DND-41 (cell line): ENCODE measurements around the gene DNAH2.

Experiments
- ATAC-seq: fragments of 200-7000 bp; cut with Tn5 transposase; 3 replicates; pipeline ENCODE4 v1.9.1; 2021; ENCODE audit warnings: low read depth; ENCODE audit not compliant: insufficient read depth
- DNase-seq: peaks from one replicate; pipeline ENCODE4 v3.0.0-alpha.2; 2020
- H2AFZ ChIP-seq: 2 replicates; pipeline ENCODE4 v1.6.0; 2012; ENCODE audit warnings: low read depth, low read length
- H3K27ac ChIP-seq: 2 replicates; pipeline ENCODE4 v1.5.1; 2012; ENCODE audit warnings: low read length, inconsistent platforms
- H3K27me3 ChIP-seq: fragments of 200-600 bp; sonication (generic); 2 replicates; pipeline ENCODE4 v1.6.0; 2012; ENCODE audit warnings: low read length, mild to moderate bottlenecking, inconsistent platforms; ENCODE audit not compliant: insufficient read depth, poor library complexity
- H3K36me3 ChIP-seq: 2 replicates; pipeline ENCODE4 v1.5.1; 2012; ENCODE audit warnings: low read length, inconsistent platforms; ENCODE audit not compliant: insufficient read depth
- H3K4me1 ChIP-seq: 2 replicates; pipeline ENCODE4 v1.5.1; 2012; ENCODE audit warnings: mild to moderate bottlenecking, low read length; ENCODE audit not compliant: insufficient read depth
- H3K4me2 ChIP-seq: 2 replicates; pipeline ENCODE4 v1.6.0; 2012; ENCODE audit warnings: mild to moderate bottlenecking, moderate library complexity, low read length, inconsistent platforms; ENCODE audit not compliant: insufficient read depth
- H3K4me3 ChIP-seq, 2 experiments: fragments of 200-600 bp in 1 of 2; shearing (Covaris generic) in 1 of 2; 2 replicates each; pipeline ENCODE4 v1.5.1; 2012 to 2016; ENCODE audit warnings: inconsistent platforms in 2 of 2, low read length in 2 of 2, mild to moderate bottlenecking in 2 of 2, low read depth in 1 of 2, moderate library complexity in 1 of 2
- H3K79me2 ChIP-seq: 2 replicates; pipeline ENCODE4 v1.6.0; 2012; ENCODE audit warnings: low read length, inconsistent platforms; ENCODE audit not compliant: insufficient read depth
- H3K9ac ChIP-seq: 2 replicates; pipeline ENCODE4 v1.6.0; 2012; ENCODE audit warnings: low read depth, mild to moderate bottlenecking, inconsistent platforms, low read length, moderate library complexity
- H3K9me3 ChIP-seq: 2 replicates; pipeline ENCODE4 v1.5.1; 2012; ENCODE audit warnings: low read length, moderate library complexity, mild to moderate bottlenecking, inconsistent platforms; ENCODE audit not compliant: insufficient read depth, severe bottlenecking
- H4K20me1 ChIP-seq: 2 replicates; pipeline ENCODE4 v1.6.0; 2012; ENCODE audit warnings: low read length; ENCODE audit not compliant: insufficient read depth
- EZH2 ChIP-seq: IDR thresholded peaks from 3 replicates; pipeline ENCODE4 v1.6.1; 2012; ENCODE audit warnings: borderline replicate concordance, low read depth, mild to moderate bottlenecking, moderate library complexity, low read length, inconsistent platforms; ENCODE audit not compliant: severe bottlenecking
- TF ChIP-seq, protein P1 (sequence below): IDR thresholded peaks from 2 replicates; pipeline ENCODE4 v1.5.1; 2012; ENCODE audit warnings: borderline replicate concordance, low read length, moderate library complexity, mild to moderate bottlenecking; ENCODE audit not compliant: poor library complexity, severe bottlenecking; ENCODE audit errors: extremely low read depth

The DNAH2 gene

DNA sequence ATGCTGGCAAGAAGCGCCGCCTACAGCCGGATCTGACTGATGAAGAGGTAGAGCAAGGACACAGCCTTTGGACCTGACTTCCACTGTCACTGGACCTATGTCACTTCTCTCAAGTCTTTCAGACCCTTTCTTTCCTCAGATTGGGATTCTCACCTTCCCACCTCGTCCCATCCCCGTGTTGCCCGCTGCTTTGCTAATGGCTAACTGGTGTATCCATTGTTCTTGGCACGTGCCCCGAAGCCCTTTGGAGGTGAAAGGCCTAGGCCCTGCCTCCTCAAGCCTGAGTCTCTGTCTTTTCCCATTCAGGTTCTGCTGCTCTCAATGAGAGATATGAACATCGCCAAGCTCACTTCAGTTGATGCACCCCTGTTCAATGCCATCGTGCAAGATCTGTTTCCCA, 63.2 kb downstream of the DNAH2 start:
- Histone ChIP-seq H3K9ac (no peak overlapping the region), H3K27ac (no peak overlapping the region), H4K20me1 (no peaks in the 10 kb centered on the region), H3K27me3 (peaks cover 29% of the 10 kb centered on the region), H3K4me1 (no peaks in the 10 kb centered on the region), H3K4me3 (no peak overlapping the region), H3K9me3 (no peaks in the 10 kb centered on the region), H3K4me2 (no peak overlapping the region), H3K36me3 (no peaks in the 10 kb centered on the region), H2AFZ (no peak overlapping the region), H3K79me2 (no peaks in the 10 kb centered on the region)
- ATAC-seq (no peak), DNase-seq (no peak)
- TF ChIP-seq, protein P1, sequence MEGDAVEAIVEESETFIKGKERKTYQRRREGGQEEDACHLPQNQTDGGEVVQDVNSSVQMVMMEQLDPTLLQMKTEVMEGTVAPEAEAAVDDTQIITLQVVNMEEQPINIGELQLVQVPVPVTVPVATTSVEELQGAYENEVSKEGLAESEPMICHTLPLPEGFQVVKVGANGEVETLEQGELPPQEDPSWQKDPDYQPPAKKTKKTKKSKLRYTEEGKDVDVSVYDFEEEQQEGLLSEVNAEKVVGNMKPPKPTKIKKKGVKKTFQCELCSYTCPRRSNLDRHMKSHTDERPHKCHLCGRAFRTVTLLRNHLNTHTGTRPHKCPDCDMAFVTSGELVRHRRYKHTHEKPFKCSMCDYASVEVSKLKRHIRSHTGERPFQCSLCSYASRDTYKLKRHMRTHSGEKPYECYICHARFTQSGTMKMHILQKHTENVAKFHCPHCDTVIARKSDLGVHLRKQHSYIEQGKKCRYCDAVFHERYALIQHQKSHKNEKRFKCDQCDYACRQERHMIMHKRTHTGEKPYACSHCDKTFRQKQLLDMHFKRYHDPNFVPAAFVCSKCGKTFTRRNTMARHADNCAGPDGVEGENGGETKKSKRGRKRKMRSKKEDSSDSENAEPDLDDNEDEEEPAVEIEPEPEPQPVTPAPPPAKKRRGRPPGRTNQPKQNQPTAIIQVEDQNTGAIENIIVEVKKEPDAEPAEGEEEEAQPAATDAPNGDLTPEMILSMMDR, result no peak
- no peak for TF ChIP-seq EZH2

DNA sequence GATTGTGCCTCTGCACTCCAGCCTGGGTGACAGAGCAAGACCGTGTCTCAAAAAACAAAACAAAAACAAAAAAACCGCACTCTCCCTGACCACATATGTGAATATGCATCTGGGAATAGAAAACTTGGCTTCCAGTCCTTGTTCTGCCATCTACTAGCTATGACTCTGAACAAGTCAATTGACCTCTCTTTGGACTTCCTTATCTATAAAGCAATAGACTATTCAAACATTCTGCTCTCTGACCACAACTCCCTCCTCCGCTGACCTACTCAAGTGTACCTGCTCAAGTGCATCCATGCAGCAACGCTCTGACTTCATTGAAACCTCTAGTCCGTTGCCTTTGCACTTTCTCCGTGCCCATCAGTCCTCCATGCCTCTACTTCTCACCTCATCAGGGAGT, 63.9 kb downstream of the DNAH2 start:
- ATAC-seq, result no peak
- H3K9ac ChIP-seq, result no peak overlapping the region
- peaks cover 27% of the 10 kb centered on the region for H3K27me3 ChIP-seq
- no peaks in the 10 kb centered on the region for H3K9me3 ChIP-seq
- H3K4me3 ChIP-seq, result no peak overlapping the region
- no peak overlapping the region for H3K27ac ChIP-seq
- no peaks in the 10 kb centered on the region for H3K4me1 ChIP-seq
- DNase-seq, result no peak
- no peak overlapping the region for H3K4me2 ChIP-seq
- H2AFZ ChIP-seq, result no peak overlapping the region
- no peaks in the 10 kb centered on the region for H3K36me3 ChIP-seq
- no peaks in the 10 kb centered on the region; the same call in 1 of the 2 replicates for H4K20me1 ChIP-seq
- H3K79me2 ChIP-seq, result no peaks in the 10 kb centered on the region
- no peak for TF ChIP-seq EZH2
- TF ChIP-seq, protein P1, result no peak

DNA sequence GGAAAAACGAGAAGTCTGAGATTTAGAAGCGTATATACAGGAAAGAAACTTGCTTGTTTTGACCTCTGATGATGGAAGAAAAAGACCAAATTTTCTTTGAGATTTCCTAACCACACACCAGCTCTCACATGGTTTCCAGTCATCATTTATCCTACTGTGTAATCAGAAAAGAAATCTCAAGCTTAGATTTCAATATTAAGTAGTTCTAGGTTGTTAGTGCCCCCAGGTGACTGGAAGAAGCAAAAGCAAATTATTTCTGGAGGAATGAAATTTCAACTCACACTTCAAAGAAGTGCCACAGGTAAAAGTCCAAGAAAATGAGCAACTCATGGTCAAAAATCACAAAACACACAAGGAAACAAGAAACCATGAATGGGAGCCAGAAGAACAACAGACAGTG, 64.7 kb downstream of the DNAH2 start:
- H3K9me3 ChIP-seq, result no peaks in the 10 kb centered on the region
- H3K4me2 ChIP-seq, result no peak overlapping the region
- no peak for ATAC-seq
- no peak overlapping the region for H3K27ac ChIP-seq
- H3K9ac ChIP-seq, result no peak overlapping the region
- peaks cover 25% of the 10 kb centered on the region for H3K27me3 ChIP-seq
- DNase-seq, result no peak
- no peak overlapping the region for H3K4me3 ChIP-seq
- TF ChIP-seq, protein P1, result no peak
- H2AFZ ChIP-seq, result no peak overlapping the region
- no peaks in the 10 kb centered on the region; the same call in 1 of the 2 replicates for H4K20me1 ChIP-seq
- H3K79me2 ChIP-seq, result no peaks in the 10 kb centered on the region
- no peaks in the 10 kb centered on the region for H3K4me1 ChIP-seq
- H3K36me3 ChIP-seq, result no peaks in the 10 kb centered on the region

DNA sequence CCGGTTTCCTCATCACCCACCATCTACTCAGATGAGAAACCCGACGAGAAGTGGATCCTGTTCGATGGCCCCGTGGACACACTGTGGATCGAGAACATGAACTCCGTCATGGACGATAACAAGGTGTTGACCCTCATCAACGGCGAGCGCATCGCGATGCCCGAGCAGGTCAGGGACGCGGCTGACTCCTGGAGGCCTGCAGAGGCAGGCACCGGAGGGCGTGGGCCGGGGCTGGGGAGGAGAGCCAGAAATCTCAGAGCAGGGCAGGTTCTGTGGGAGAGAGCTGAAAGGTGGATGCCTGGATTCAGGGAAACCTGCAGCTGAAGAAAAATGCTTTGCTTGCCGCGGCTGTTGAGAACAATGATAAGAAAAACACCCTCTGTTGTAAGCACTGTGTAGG, 69.3 kb downstream of the DNAH2 start:
- Histone ChIP-seq H3K9ac (no peak overlapping the region), H3K4me3 (no peak overlapping the region), H3K9me3 (no peaks in the 10 kb centered on the region), H3K27me3 (peaks cover 9% of the 10 kb centered on the region), H2AFZ (no peak overlapping the region), H3K4me1 (no peaks in the 10 kb centered on the region), H4K20me1 (no peaks in the 10 kb centered on the region; the same call in 1 of the 2 replicates), H3K4me2 (no peak overlapping the region), H3K27ac (no peak overlapping the region), H3K79me2 (no peaks in the 10 kb centered on the region), H3K36me3 (no peaks in the 10 kb centered on the region)
- TF ChIP-seq EZH2, result no peak
- TF ChIP-seq, protein P1, result no peak
- ATAC-seq (no peak), DNase-seq (no peak)
